Body of pancreas (tissue), 4 donors: ENCODE results near the gene ARL10. TPM values are rescaled to one million over a fixed set of nuclear protein-coding genes. Genes with fewer than 3 reads are reported as not detected.

Source experiments
- ATAC-seq: fragments of 150-250 bp; one replicate; pipeline ENCODE4 v1.9.1; 2016
- DNase-seq, 4 donors: peaks; one replicate each; pipeline ENCODE4 v3.0.0-alpha.2; 2019
- H3K27ac ChIP-seq, 4 donors: fragments of 200-600 bp; sonication (generic); 1 replicate in 3 of 4; 2 replicates in 1 of 4; pipeline versions ENCODE4 v1.5.1 to v1.6.1; 2016 to 2019; ENCODE audit warnings: mild to moderate bottlenecking in 1 of 4, mixed read lengths in 1 of 4, moderate library complexity in 1 of 4
- H3K27me3 ChIP-seq, 2 donors: fragments of 200-600 bp; sonication (generic); one replicate each; pipeline ENCODE4 v1.6.0; 2016; ENCODE audit warnings: mild to moderate bottlenecking in 1 of 2
- H3K36me3 ChIP-seq, 2 donors: fragments of 200-600 bp; sonication (generic); replicated peaks in 1 of 2; 2 replicates each; pipeline ENCODE4 v1.5.1; 2016; ENCODE audit warnings: low read depth in 2 of 2; ENCODE audit not compliant: insufficient read depth in 1 of 2
- H3K4me1 ChIP-seq: fragments of 200-600 bp; sonication (generic); one replicate; pipeline ENCODE4 v1.6.0; 2016
- H3K4me3 ChIP-seq, 2 donors: fragments of 200-600 bp; sonication (generic); 1 replicate in 1 of 2; 2 replicates in 1 of 2; pipeline ENCODE4 v1.5.1; 2016 to 2019
- H3K9me3 ChIP-seq, 3 donors: fragments of 200-600 bp; sonication (generic); 1 replicate in 2 of 3; 2 replicates in 1 of 3; pipeline ENCODE4 v1.5.1; 2016
- CTCF ChIP-seq, 7 experiments: fragments of 450-650 bp in 4 of 7; fragments of 200-600 bp in 3 of 7; sonication (generic) in 3 of 7; IDR thresholded peaks; one replicate each; pipeline ENCODE4 v1.5.1; 2016 to 2019; ENCODE audit warnings: antibody characterized with exemption in 7 of 7
- POLR2A ChIP-seq, 3 donors: fragments of 450-650 bp; IDR thresholded peaks; one replicate each; pipeline ENCODE4 v1.6.1; 2016; ENCODE audit warnings: antibody characterized with exemption in 3 of 3, mild to moderate bottlenecking in 2 of 3
- WGBS, 2 donors: methylation state at CpG; one replicate each; pipeline ENCODE4 v1.1.5; 2017; 5-methylcytosine and 5-hydroxymethylcytosine counted together
- intact Hi-C: fragments of 100-400 bp; cut with DNase I; formaldehyde crosslinking; loops from one replicate; pipeline ENCODE4 v1.15.1; 2023
- total RNA-seq, 2 donors: library from RNA; depleted of rRNA; stranded (reverse); fragments of >200 nt; gene quantifications; one replicate each; pipeline ENCODE4 v1.1.0, GENCODE V29; 2016

ARL10 gene
- total RNA-seq, 2 donors from 2014 or later, result 2.9 to 3.3 TPM

- Histone ChIP-seq H3K9me3 (no peaks in the 10 kb centered on the region), H3K27me3 (no peaks in the 10 kb centered on the region), H3K27ac (no peak overlapping the region), H3K36me3 (no peaks in the 10 kb centered on the region), H3K4me3 (no peak overlapping the region), H3K4me1 (no peaks in the 10 kb centered on the region)
- intact Hi-C loops, result no loop called here
- TF ChIP-seq CTCF (IDR thresholded peaks at IDR 0.05), result no peak
- TF ChIP-seq POLR2A (IDR thresholded peaks at IDR 0.05), result no peak
- ATAC-seq, result no peak
- peak in 1 of 4 donors; percentile 22 for DNase-seq
- WGBS, 2 donors, result 71 to 82% methylated on average over 7 of the region's 7 CpGs
These were observed 8.0 kb downstream of the ARL10 start for GRCh38 chr5:176373100-176373818.

- H3K27ac ChIP-seq, result no peak overlapping the region
- TF ChIP-seq POLR2A (IDR thresholded peaks at IDR 0.05) (no peak), CTCF (IDR thresholded peaks at IDR 0.05) (no peak)
- no peaks in the 10 kb centered on the region for H3K4me1 ChIP-seq
- H3K27me3 ChIP-seq, result no peaks in the 10 kb centered on the region
- 71 to 78% methylated on average over 3 of the region's 3 CpGs for WGBS, 2 donors
- peaks cover 0 to 13% of the 10 kb centered on the region in 2 donors for H3K36me3 ChIP-seq
- intact Hi-C loops, result no loop called here
- H3K4me3 ChIP-seq, result no peak overlapping the region
- no peaks in the 10 kb centered on the region for H3K9me3 ChIP-seq
- ATAC-seq, result no peak
- no peak for DNase-seq
These were observed 14.6 kb downstream of the ARL10 start for GRCh38 chr5:176379881-176380280.

- TF ChIP-seq CTCF (IDR thresholded peaks at IDR 0.05), result no peak
- no peak for TF ChIP-seq POLR2A (IDR thresholded peaks at IDR 0.05)
- DNase-seq (no peak), ATAC-seq (no peak)
- Histone ChIP-seq H3K27me3 (no peaks in the 10 kb centered on the region), H3K9me3 (no peaks in the 10 kb centered on the region), H3K4me1 (peaks cover under 1% of the 10 kb centered on the region), H3K27ac (no peak overlapping the region), H3K4me3 (no peak overlapping the region), H3K36me3 (peaks cover 0 to 15% of the 10 kb centered on the region in 2 donors)
- 70 to 84% methylated on average over 3 of the region's 3 CpGs for WGBS, 2 donors
- intact Hi-C loops, result no loop called here
These were observed 16.1 kb downstream of the ARL10 start for GRCh38 chr5:176381423-176381822.

- H3K27ac ChIP-seq, result no peak overlapping the region
- WGBS, 2 donors, result 73 to 74% methylated on average over 2 to 3 of the region's 3 CpGs
- intact Hi-C loops, result no loop called here
- DNase-seq, result no peak
- peaks cover 0 to 15% of the 10 kb centered on the region in 2 donors for H3K36me3 ChIP-seq
- no peaks in the 10 kb centered on the region for H3K27me3 ChIP-seq
- H3K4me3 ChIP-seq, result no peak overlapping the region
- peaks cover 6% of the 10 kb centered on the region for H3K4me1 ChIP-seq
- no peaks in the 10 kb centered on the region for H3K9me3 ChIP-seq
- TF ChIP-seq POLR2A (IDR thresholded peaks at IDR 0.05) (no peak), CTCF (IDR thresholded peaks at IDR 0.05) (no peak)
- no peak for ATAC-seq
These were observed 16.7 kb downstream of the ARL10 start for GRCh38 chr5:176381979-176382378.

GRCh38 chr5:176382721-176383120 is 17.4 kb downstream of the ARL10 start:
- WGBS, 2 donors, result 80% methylated on average over 3 of the region's 3 CpGs; no CpG with 5 or more reads in 1 of the 2 donors
- no peak for DNase-seq
- Histone ChIP-seq H3K36me3 (peaks cover 0 to 15% of the 10 kb centered on the region in 2 donors), H3K4me3 (no peak overlapping the region), H3K9me3 (no peaks in the 10 kb centered on the region), H3K4me1 (peaks cover 14% of the 10 kb centered on the region), H3K27me3 (no peaks in the 10 kb centered on the region), H3K27ac (no peak overlapping the region)
- intact Hi-C loops, result no loop called here
- ATAC-seq, result no peak
- TF ChIP-seq POLR2A (IDR thresholded peaks at IDR 0.05) (no peak), CTCF (IDR thresholded peaks at IDR 0.05) (no peak)
